Measurements from ENCODE around the gene INVS. TPM values are rescaled to one million over a fixed set of nuclear protein-coding genes. Genes with fewer than 3 reads are reported as not detected.

Gene INVS
- total RNA-seq, result 10 to 100 TPM; 17.7 to 29.7 TPM

GRCh38 chr9:100098887-100099721, at the start of gene INVS, which contains the start of gene ERP44:
INVS (plus strand) TSS chr9:100099243; CDS start chr9:100104522, 5,279 bp downstream.
ERP44 (minus strand) TSS chr9:100099000; CDS start chr9:100098840, 160 bp downstream.
- WGBS, result 0% methylated on average over 45 of the region's 54 CpGs

GRCh38 chr9:100049551-100049950, 49.5 kb upstream of the INVS start:
- intact Hi-C loops (cut with DNase I), result no loop called here
- 40% methylated on average over 1 of the region's 1 CpG for WGBS
- no peaks in the 10 kb centered on the region for H3K36me3 ChIP-seq

More at GRCh38 chr9:100098887-100099721, at the start of gene INVS, which contains the start of gene ERP44:
- H3K9me3 ChIP-seq, result no peaks in the 10 kb centered on the region
- H3K4me1 ChIP-seq (replicated peaks), result peaks cover 17% of the 10 kb centered on the region
- intact Hi-C loops (cut with DNase I), result loop anchor here (10.0 kb wide), 1 partner anchor 274 kb away; the partner anchor contains the start of gene NR4A3
- peak; percentile 100 for DNase-seq (ENCODE audit: low spot score)
- peak within 1 kb of the TSS; percentile 83 for H3K27ac ChIP-seq
- no peaks in the 10 kb centered on the region for H3K36me3 ChIP-seq
- TF ChIP-seq POLR2AphosphoS5 (IDR thresholded peaks at IDR 0.05), result peak; percentile 97
- no peak for TF ChIP-seq CTCF (IDR thresholded peaks at IDR 0.05)
- peak; percentile 69 for TF ChIP-seq POLR2A (IDR thresholded peaks at IDR 0.05)
- no peaks in the 10 kb centered on the region for H3K27me3 ChIP-seq (replicated peaks; ENCODE audit: insufficient read depth)
- H3K4me3 ChIP-seq, result peak within 1 kb of the TSS; percentile 90 to 91

GRCh38 chr9:100052375-100052774, 46.7 kb upstream of the INVS start:
- Histone ChIP-seq H3K4me3 (no peak overlapping the region), H3K9me3 (no peaks in the 10 kb centered on the region), H3K4me1 (replicated peaks) (no peaks in the 10 kb centered on the region), H3K36me3 (no peaks in the 10 kb centered on the region), H3K27ac (no peak overlapping the region), H3K27me3 (replicated peaks; ENCODE audit: insufficient read depth) (no peaks in the 10 kb centered on the region)
- WGBS, result 48% methylated on average over 6 of the region's 6 CpGs
- TF ChIP-seq CTCF (IDR thresholded peaks at IDR 0.05) (no peak), POLR2AphosphoS5 (IDR thresholded peaks at IDR 0.05) (no peak), POLR2A (IDR thresholded peaks at IDR 0.05) (no peak)
- DNase-seq (ENCODE audit: low spot score), result no peak
- intact Hi-C loops (cut with DNase I), result no loop called here

More at GRCh38 chr9:100049551-100049950, 49.5 kb upstream of the INVS start:
- H3K27ac ChIP-seq, result no peak overlapping the region
- H3K4me1 ChIP-seq (replicated peaks), result no peaks in the 10 kb centered on the region
- H3K4me3 ChIP-seq, result no peak overlapping the region
- no peaks in the 10 kb centered on the region for H3K27me3 ChIP-seq (replicated peaks; ENCODE audit: insufficient read depth)
- H3K9me3 ChIP-seq, result no peaks in the 10 kb centered on the region
- DNase-seq (ENCODE audit: low spot score), result no peak
- TF ChIP-seq CTCF (IDR thresholded peaks at IDR 0.05), result no peak
- peak; percentile 16 for TF ChIP-seq POLR2AphosphoS5 (IDR thresholded peaks at IDR 0.05)

- no peak for TF ChIP-seq POLR2A (IDR thresholded peaks at IDR 0.05)
- TF ChIP-seq CTCF (IDR thresholded peaks at IDR 0.05), result no peak
- no peak for TF ChIP-seq POLR2AphosphoS5 (IDR thresholded peaks at IDR 0.05)
- no peaks in the 10 kb centered on the region for H3K4me1 ChIP-seq (replicated peaks)
- 91% methylated on average over 2 of the region's 2 CpGs for WGBS
- no peaks in the 10 kb centered on the region for H3K36me3 ChIP-seq
- intact Hi-C loops (cut with DNase I), result no loop called here
- H3K9me3 ChIP-seq, result no peaks in the 10 kb centered on the region
- H3K27me3 ChIP-seq (replicated peaks; ENCODE audit: insufficient read depth), result no peaks in the 10 kb centered on the region
- H3K27ac ChIP-seq, result no peak overlapping the region
- DNase-seq (ENCODE audit: low spot score), result no peak
- no peak overlapping the region for H3K4me3 ChIP-seq
These were observed 42.5 kb upstream of the INVS start for GRCh38 chr9:100056561-100056960.

All from prostate gland (tissue), 2 donors.